Progenitor cell of endocrine pancreas (in vitro differentiated cells): ENCODE results near the gene APOBEC3H. TPM values are rescaled to one million over a fixed set of nuclear protein-coding genes. Genes with fewer than 3 reads are reported as not detected.

Experiments
- DNase-seq: peaks from one replicate; pipeline ENCODE4 v3.0.0; 2021; ENCODE audit warnings: low spot score; ENCODE audit not compliant: unreplicated experiment
- H3K27ac Mint-ChIP-seq: 2 replicates; pipeline ENCODE4 v1.8.0; 2021; ENCODE audit warnings: mild to moderate bottlenecking, moderate library complexity, mixed read lengths
- H3K27me3 Mint-ChIP-seq: 2 replicates; pipeline ENCODE4 v1.8.0; 2021; ENCODE audit warnings: mixed read lengths
- H3K36me3 Mint-ChIP-seq: 2 replicates; pipeline ENCODE4 v1.8.0; 2022; ENCODE audit warnings: mixed read lengths; ENCODE audit not compliant: insufficient read depth
- H3K4me1 Mint-ChIP-seq: 2 replicates; pipeline ENCODE4 v1.8.0; 2021; ENCODE audit warnings: low read depth, mixed read lengths
- H3K4me3 Mint-ChIP-seq: 2 replicates; pipeline ENCODE4 v1.8.0; 2021; ENCODE audit warnings: low read depth, mild to moderate bottlenecking, moderate library complexity, mixed read lengths
- H3K9me3 Mint-ChIP-seq: 2 replicates; pipeline ENCODE4 v1.8.0; 2021; ENCODE audit warnings: low read depth, mixed read lengths
- total RNA-seq: library from RNA; stranded (reverse); gene quantifications from 2 replicates; pipeline ENCODE4 v1.2.1, GENCODE V29; 2021
- TF ChIP-seq, protein P1 (sequence below): fragments of 200-600 bp; sonication (generic); IDR thresholded peaks from one replicate; pipeline ENCODE4 v1.5.0; 2021; ENCODE audit warnings: antibody characterized with exemption, mild to moderate bottlenecking; ENCODE audit not compliant: unreplicated experiment

APOBEC3H gene
- total RNA-seq, 1 donor from 2014 or later, result not detected

DNA sequence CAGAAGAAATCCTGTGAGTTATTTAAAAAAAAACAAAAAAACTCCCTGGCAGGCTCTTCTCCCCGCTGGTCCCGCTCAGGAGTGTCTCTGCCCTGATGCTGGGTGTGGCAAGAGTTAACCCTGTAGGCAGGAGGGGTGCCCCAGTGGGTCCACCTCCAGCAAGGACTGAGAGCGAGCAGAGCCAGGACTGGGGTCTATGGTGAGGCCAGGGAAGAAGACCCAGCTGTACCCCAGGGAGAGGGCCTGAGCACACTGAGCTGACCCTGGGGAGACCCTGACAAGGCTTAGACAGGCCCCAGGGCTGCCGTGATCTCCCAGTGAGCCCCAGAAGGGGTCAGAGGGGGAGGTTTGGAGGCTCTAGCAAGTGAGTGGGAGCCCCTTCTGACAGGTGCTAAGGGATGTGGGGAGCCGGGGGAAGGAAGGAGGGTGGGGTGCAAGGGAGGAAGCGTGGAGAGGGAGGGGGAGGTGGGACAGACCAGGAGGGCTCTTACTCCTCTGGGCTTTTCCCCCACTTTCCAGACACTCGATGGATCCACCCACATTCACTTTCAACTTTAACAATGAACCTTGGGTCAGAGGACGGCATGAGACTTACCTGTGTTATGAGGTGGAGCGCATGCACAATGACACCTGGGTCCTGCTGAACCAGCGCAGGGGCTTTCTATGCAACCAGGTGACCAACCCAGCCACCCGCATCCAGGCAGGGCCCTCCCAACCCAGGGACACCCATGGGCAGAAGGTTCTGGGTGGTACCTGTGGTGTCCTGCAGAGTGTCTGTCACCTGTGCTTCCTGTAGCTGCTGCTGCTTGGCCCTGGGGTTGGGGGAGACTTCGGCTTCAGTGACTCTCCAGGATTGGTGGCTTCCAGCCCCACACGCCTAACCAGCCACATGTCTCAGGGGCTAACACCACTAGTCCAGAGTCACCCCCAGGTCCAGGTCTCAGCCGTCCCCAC, 13.6 kb upstream of the APOBEC3H start:
- Mint-ChIP-seq H3K36me3 (no peaks in the 10 kb centered on the region), H3K27me3 (peaks cover 3% of the 10 kb centered on the region), H3K4me1 (peaks cover 5% of the 10 kb centered on the region), H3K9me3 (no peaks in the 10 kb centered on the region), H3K4me3 (no peak overlapping the region), H3K27ac (no peak overlapping the region)
- TF ChIP-seq, protein P1, sequence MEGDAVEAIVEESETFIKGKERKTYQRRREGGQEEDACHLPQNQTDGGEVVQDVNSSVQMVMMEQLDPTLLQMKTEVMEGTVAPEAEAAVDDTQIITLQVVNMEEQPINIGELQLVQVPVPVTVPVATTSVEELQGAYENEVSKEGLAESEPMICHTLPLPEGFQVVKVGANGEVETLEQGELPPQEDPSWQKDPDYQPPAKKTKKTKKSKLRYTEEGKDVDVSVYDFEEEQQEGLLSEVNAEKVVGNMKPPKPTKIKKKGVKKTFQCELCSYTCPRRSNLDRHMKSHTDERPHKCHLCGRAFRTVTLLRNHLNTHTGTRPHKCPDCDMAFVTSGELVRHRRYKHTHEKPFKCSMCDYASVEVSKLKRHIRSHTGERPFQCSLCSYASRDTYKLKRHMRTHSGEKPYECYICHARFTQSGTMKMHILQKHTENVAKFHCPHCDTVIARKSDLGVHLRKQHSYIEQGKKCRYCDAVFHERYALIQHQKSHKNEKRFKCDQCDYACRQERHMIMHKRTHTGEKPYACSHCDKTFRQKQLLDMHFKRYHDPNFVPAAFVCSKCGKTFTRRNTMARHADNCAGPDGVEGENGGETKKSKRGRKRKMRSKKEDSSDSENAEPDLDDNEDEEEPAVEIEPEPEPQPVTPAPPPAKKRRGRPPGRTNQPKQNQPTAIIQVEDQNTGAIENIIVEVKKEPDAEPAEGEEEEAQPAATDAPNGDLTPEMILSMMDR, result no peak
- DNase-seq, result no peak

DNA sequence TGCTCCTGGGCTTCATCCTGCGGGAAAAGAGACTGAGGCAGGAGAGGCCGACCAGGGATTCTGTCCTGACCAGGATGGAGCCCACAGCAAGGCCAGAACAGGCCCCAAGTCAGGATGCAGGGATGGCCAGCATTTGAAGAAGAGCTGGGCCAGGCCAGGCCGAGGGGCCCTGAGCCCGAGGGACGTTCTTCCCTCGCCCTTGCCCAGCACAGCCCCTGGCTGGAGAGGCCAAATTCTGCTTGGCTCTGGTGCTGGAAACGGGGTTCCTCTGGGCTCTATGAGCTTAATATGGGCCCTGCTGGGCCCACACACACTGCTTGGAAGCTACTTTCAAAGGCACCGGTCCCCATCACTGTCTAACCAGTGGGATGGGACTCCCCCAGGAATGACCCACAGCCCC, 12.4 kb upstream of the APOBEC3H start:
- H3K4me1 Mint-ChIP-seq, result peaks cover 6% of the 10 kb centered on the region
- no peak overlapping the region for H3K27ac Mint-ChIP-seq
- no peaks in the 10 kb centered on the region for H3K9me3 Mint-ChIP-seq

GRCh38 chr22:39087098-39087497, 9.9 kb upstream of the APOBEC3H start:
- TF ChIP-seq, protein P1, result no peak
- Mint-ChIP-seq H3K9me3 (no peaks in the 10 kb centered on the region), H3K27ac (no peak overlapping the region), H3K27me3 (peaks cover 4% of the 10 kb centered on the region), H3K4me1 (peaks cover 6% of the 10 kb centered on the region), H3K36me3 (no peaks in the 10 kb centered on the region), H3K4me3 (no peak overlapping the region)
- no peak for DNase-seq

More for the DNA sequence above, 12.4 kb upstream of the APOBEC3H start:
- DNase-seq, result no peak
- Mint-ChIP-seq H3K36me3 (no peaks in the 10 kb centered on the region), H3K4me3 (no peak overlapping the region), H3K27me3 (peaks cover 3% of the 10 kb centered on the region)
- TF ChIP-seq, protein P1, result no peak

- H3K27ac Mint-ChIP-seq, result no peak overlapping the region
- H3K4me1 Mint-ChIP-seq, result peaks cover 6% of the 10 kb centered on the region
- TF ChIP-seq, protein P1, result no peak
- no peaks in the 10 kb centered on the region for H3K9me3 Mint-ChIP-seq
- no peaks in the 10 kb centered on the region for H3K36me3 Mint-ChIP-seq
- H3K4me3 Mint-ChIP-seq, result no peak overlapping the region
- H3K27me3 Mint-ChIP-seq, result peaks cover 10% of the 10 kb centered on the region
- no peak for DNase-seq
Observed at GRCh38 chr22:39087881-39088684, 9.0 kb upstream of the APOBEC3H start.

DNA sequence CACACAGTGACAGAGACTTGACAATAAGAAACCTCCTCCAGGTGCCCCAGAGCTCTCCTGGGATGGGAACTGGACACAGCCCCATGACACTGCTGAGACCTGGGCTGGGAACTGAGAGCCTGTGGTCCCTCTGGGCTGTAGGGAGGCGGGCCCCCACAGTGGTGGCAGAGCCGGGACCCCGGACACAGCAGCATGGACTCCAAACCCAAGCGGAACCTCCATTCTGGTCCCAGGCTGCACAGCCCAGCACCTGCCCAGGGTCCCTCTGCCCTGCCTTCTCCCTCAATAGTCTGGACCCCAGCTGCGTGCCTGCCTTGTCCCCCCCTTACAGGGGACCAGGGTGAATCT, 8.4 kb upstream of the APOBEC3H start:
- H3K4me3 Mint-ChIP-seq, result no peak overlapping the region
- peaks cover 6% of the 10 kb centered on the region for H3K4me1 Mint-ChIP-seq
- TF ChIP-seq, protein P1, result no peak
- H3K9me3 Mint-ChIP-seq, result no peaks in the 10 kb centered on the region
- no peak overlapping the region for H3K27ac Mint-ChIP-seq
- H3K36me3 Mint-ChIP-seq, result no peaks in the 10 kb centered on the region
- DNase-seq, result no peak
- H3K27me3 Mint-ChIP-seq, result peaks cover 10% of the 10 kb centered on the region
